Gastrocnemius medialis (tissue), 4 donors: ENCODE results near the gene MOG. TPM values are rescaled to one million over a fixed set of nuclear protein-coding genes. Genes with fewer than 3 reads are reported as not detected.

ENCODE experiments used
- ATAC-seq, 2 donors: fragments of 150-250 bp; one replicate each; pipeline ENCODE4 v1.9.1; 2016
- DNase-seq, 2 donors: peaks; one replicate each; pipeline ENCODE4 v3.0.0-alpha.2; 2019
- H3K27ac ChIP-seq, 4 donors: fragments of 200-600 bp; sonication (generic); 1 replicate in 1 of 4; 2 replicates in 3 of 4; pipeline ENCODE4 v1.5.1; 2016 to 2018; ENCODE audit warnings: mild to moderate bottlenecking in 2 of 4, moderate library complexity in 1 of 4
- H3K27me3 ChIP-seq, 3 donors: fragments of 200-600 bp; sonication (generic) in 2 of 3; 1 replicate in 1 of 3; 2 replicates in 2 of 3; pipeline versions ENCODE4 v1.5.1 to v1.6.0; 2016 to 2019; ENCODE audit warnings: mild to moderate bottlenecking in 1 of 3, moderate library complexity in 1 of 3
- H3K36me3 ChIP-seq, 2 donors: fragments of 200-600 bp; sonication (generic) in 1 of 2; one replicate each; pipeline ENCODE4 v1.5.1; 2017 to 2018
- H3K4me1 ChIP-seq, 2 donors: fragments of 200-600 bp; sonication (generic) in 1 of 2; one replicate each; pipeline ENCODE4 v1.5.1; 2016 to 2017; ENCODE audit warnings: mild to moderate bottlenecking in 2 of 2
- H3K4me3 ChIP-seq, 4 donors: fragments of 200-600 bp; sonication (generic) in 3 of 4; 1 replicate in 1 of 4; 2 replicates in 3 of 4; pipeline ENCODE4 v1.5.1; 2016 to 2019; ENCODE audit warnings: mild to moderate bottlenecking in 2 of 4
- H3K9me3 ChIP-seq, 3 donors: fragments of 200-600 bp; sonication (generic) in 2 of 3; 1 replicate in 1 of 3; 2 replicates in 2 of 3; pipeline ENCODE4 v1.5.1; 2016 to 2019
- CTCF ChIP-seq, 5 experiments: fragments of 450-650 bp in 3 of 5; fragments of 200-600 bp in 2 of 5; sonication (generic) in 2 of 5; IDR thresholded peaks in 4 of 5; conservative IDR thresholded peaks in 1 of 5; 1 replicate in 4 of 5; 2 replicates in 1 of 5; pipeline ENCODE4 v1.5.1; 2016 to 2019; ENCODE audit warnings: antibody characterized with exemption in 5 of 5, mild to moderate bottlenecking in 3 of 5, moderate library complexity in 3 of 5
- POLR2A ChIP-seq, 2 donors: fragments of 450-650 bp; IDR thresholded peaks; one replicate each; pipeline ENCODE4 v1.6.1; 2017; ENCODE audit warnings: antibody characterized with exemption in 2 of 2, mild to moderate bottlenecking in 2 of 2, moderate library complexity in 2 of 2
- in situ Hi-C, 4 donors: fragments of 200-750 bp; cut with MboI; loops; one replicate each; pipeline versions ENCODE4 v1.15.0 to v1.8.0; 2017; ENCODE audit warnings: low sequenced_read_pairs in 4 of 4
- intact Hi-C: fragments of 100-400 bp; cut with DNase I; formaldehyde crosslinking; loops from one replicate; pipeline ENCODE4 v1.15.1; 2023; ENCODE audit warnings: low total_unique reads
- total RNA-seq, 4 donors: library from RNA; depleted of rRNA; stranded (reverse); fragments of >200 nt; gene quantifications; one replicate each; pipeline versions ENCODE4 v1.1.0 to v1.2.3, GENCODE V29; 2016

The MOG gene
- total RNA-seq, 4 donors from 2014 or later, result not detected

- H3K4me1 ChIP-seq, result no peaks in the 10 kb centered on the region
- H3K27ac ChIP-seq, result no peak overlapping the region
- H3K9me3 ChIP-seq, result no peaks in the 10 kb centered on the region
- intact Hi-C loops, result no loop called here
- no peaks in the 10 kb centered on the region for H3K36me3 ChIP-seq
- no peak overlapping the region for H3K4me3 ChIP-seq
- in situ Hi-C loops, result no loop called here
- DNase-seq (no peak), ATAC-seq (no peak)
- no peak for TF ChIP-seq POLR2A (IDR thresholded peaks at IDR 0.05)
- H3K27me3 ChIP-seq, result peaks cover 0 to 7% (median 0%) of the 10 kb centered on the region in 3 donors
These were observed 23.1 kb downstream of the MOG start for GRCh38 chr6:29679962-29680361.

- H3K4me3 ChIP-seq, result no peak overlapping the region
- no peaks in the 10 kb centered on the region for H3K4me1 ChIP-seq
- ATAC-seq (no peak), DNase-seq (no peak)
- H3K36me3 ChIP-seq, result no peaks in the 10 kb centered on the region
- intact Hi-C loops (no loop called here), in situ Hi-C loops (no loop called here)
- peaks cover 0 to 7% (median 0%) of the 10 kb centered on the region in 3 donors for H3K27me3 ChIP-seq
- H3K27ac ChIP-seq, result no peak overlapping the region
- H3K9me3 ChIP-seq, result no peaks in the 10 kb centered on the region
- TF ChIP-seq POLR2A (IDR thresholded peaks at IDR 0.05) (no peak), CTCF (IDR thresholded peaks at IDR 0.05 in 4 of 5, conservative IDR thresholded peaks at IDR 0.05 in 1 of 5) (no peak)
These were observed 23.5 kb downstream of the MOG start for GRCh38 chr6:29680416-29680815.

- intact Hi-C loops, result no loop called here
- H3K27ac ChIP-seq, result no peak within 1 kb of the TSS
- no peak within 1 kb of the TSS for H3K4me3 ChIP-seq
- peaks cover 0 to 7% (median 0%) of the 10 kb centered on the region in 3 donors for H3K27me3 ChIP-seq
- no peaks in the 10 kb centered on the region for H3K4me1 ChIP-seq
- DNase-seq (no peak), ATAC-seq (no peak)
- TF ChIP-seq POLR2A (IDR thresholded peaks at IDR 0.05) (no peak), CTCF (IDR thresholded peaks at IDR 0.05 in 4 of 5, conservative IDR thresholded peaks at IDR 0.05 in 1 of 5) (no peak)
- in situ Hi-C loops, result no loop called here
- H3K36me3 ChIP-seq, result no peaks in the 10 kb centered on the region
- H3K9me3 ChIP-seq, result no peaks in the 10 kb centered on the region
These were observed 24.0 kb downstream of the MOG start, which contains the start of gene ZFP57 for GRCh38 chr6:29680904-29681303. Gene ZFP57 (minus strand): TSS chr6:29681152. CDS start chr6:29677003, 4,149 bp downstream.

GRCh38 chr6:29681811-29682210 lies 24.9 kb downstream of the MOG start:
- no peaks in the 10 kb centered on the region for H3K4me1 ChIP-seq
- no peak for ATAC-seq
- no peak for TF ChIP-seq CTCF (IDR thresholded peaks at IDR 0.05 in 4 of 5, conservative IDR thresholded peaks at IDR 0.05 in 1 of 5)
- no peak for TF ChIP-seq POLR2A (IDR thresholded peaks at IDR 0.05)
- H3K27me3 ChIP-seq, result peaks cover 0 to 7% (median 0%) of the 10 kb centered on the region in 3 donors
- in situ Hi-C loops, result no loop called here
- no peaks in the 10 kb centered on the region for H3K9me3 ChIP-seq
- H3K36me3 ChIP-seq, result no peaks in the 10 kb centered on the region
- intact Hi-C loops, result no loop called here
- no peak overlapping the region for H3K27ac ChIP-seq
- no peak for DNase-seq
- no peak overlapping the region for H3K4me3 ChIP-seq

GRCh38 chr6:29685718-29686326 lies 28.9 kb downstream of the MOG start:
- DNase-seq (no peak), ATAC-seq (no peak)
- Histone ChIP-seq H3K4me1 (no peaks in the 10 kb centered on the region), H3K9me3 (no peaks in the 10 kb centered on the region), H3K4me3 (no peak overlapping the region), H3K27me3 (peaks cover 0 to 7% (median 0%) of the 10 kb centered on the region in 3 donors), H3K36me3 (no peaks in the 10 kb centered on the region), H3K27ac (no peak overlapping the region)
- TF ChIP-seq POLR2A (IDR thresholded peaks at IDR 0.05) (no peak), CTCF (IDR thresholded peaks at IDR 0.05 in 4 of 5, conservative IDR thresholded peaks at IDR 0.05 in 1 of 5) (no peak)
- in situ Hi-C loops, result no loop called here
- intact Hi-C loops, result no loop called here
